ENCODE results near the gene ITGA2B. TPM values are rescaled to one million over a fixed set of nuclear protein-coding genes. Genes with fewer than 3 reads are reported as not detected.
A peak's percentile ranks its signal among the peaks of the same experiment; 100 is the strongest.

ITGA2B gene
- total and polyA plus RNA-seq, 2 of the 13 experiments (the other 11 are each of a cell fraction or from before 2014, with no cell fraction given): 0.38 to 1.1 TPM

DNA sequence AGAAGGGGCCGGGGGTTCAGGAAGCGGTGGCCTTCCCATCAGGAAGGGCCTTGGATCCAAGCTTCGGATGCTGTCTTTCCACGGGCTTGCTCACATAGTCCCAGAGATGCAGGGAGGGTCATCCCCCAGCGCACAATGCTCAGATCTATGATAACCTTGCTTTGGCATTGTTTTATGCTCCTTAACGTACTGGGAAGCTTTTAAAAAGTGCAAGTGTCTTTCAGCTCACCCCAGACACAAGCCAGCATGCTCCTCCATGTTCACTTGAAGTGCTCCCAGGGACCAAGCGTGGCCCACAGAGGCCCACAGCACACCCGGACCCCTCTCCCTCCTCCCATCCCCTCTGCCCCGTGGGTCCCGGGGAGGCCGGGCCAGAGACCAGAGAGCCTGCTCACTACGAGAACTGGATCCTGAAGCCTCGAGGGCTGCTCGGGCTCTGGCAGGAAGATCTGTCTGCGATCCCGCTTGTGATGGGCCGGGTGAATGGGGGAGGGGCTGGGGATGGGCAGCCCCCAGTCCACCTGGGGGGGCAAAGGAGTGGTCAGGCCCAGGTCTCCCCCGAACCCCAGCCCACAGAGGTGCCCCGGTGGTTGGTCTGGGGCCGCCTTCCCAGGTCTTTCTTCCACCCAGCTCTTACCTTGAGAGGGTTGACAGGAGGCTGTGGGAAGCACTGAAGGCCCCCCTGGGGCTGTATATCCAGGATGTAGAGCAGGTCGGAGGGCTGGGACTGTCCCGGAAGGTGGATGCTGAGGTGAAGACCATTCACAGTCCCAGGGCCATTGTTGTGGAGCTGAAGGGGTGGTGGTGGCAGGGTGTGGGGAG is 14.0 kb downstream of the ITGA2B start:
- ChIA-PET CTCF (ENCODE audit: low intra/inter-chr PET ratio, low total read pairs) (interaction anchor here (1.3 kb wide), 1 partner anchor 9 kb away, joined by 3 read pairs; no protein-coding TSS in a partner anchor), POLR2A (interaction anchor here (0.8 to 2.8 kb wide), 5 partner anchors 10 to 128 kb away, joined by 3 to 12 read pairs (median 5); partner anchors contain the start of gene GPATCH8)
- intact Hi-C loops (cut with micrococcal nuclease; ENCODE audit: unreplicated experiment): no loop called here
- Histone ChIP-seq H3K9me3 (ENCODE audit: low read length) (no peaks in the 10 kb centered on the region), H3K79me2 (ENCODE audit: insufficient read depth, low read length) (no peaks in the 10 kb centered on the region), H3K4me1 (ENCODE audit: insufficient read depth, low read length) (peaks cover 58% of the 10 kb centered on the region), H3K27me3 (ENCODE audit: control insufficient read depth in 1 of 2, insufficient read depth in 2 of 2, low read length in 2 of 2) (peaks cover 5 to 21% of the 10 kb centered on the region in 2 experiments; a peak in 4 of 5 replicates), H3K9ac (ENCODE audit: insufficient read depth, low read depth, low read length) (no peak overlapping the region), H3K4me2 (ENCODE audit: low read depth, low read length) (peak overlapping the region; percentile 77), H2AFZ (ENCODE audit: low read length) (no peak overlapping the region), H4K20me1 (ENCODE audit: insufficient read depth, low read length) (no peaks in the 10 kb centered on the region; the same call in 1 of the 2 replicates), H3K4me3 (replicated peaks in 1 of 3; ENCODE audit: insufficient read depth in 1 of 3, low read depth in 2 of 3, low read length in 3 of 3) (peak overlapping the region; percentile 14 to 55 (median 27); a peak in 4 of 6 replicates), H3K27ac (ENCODE audit: extremely low read length, insufficient read depth, low read length) (no peak overlapping the region), H3K36me3 (replicated peaks in 1 of 2; ENCODE audit: control insufficient read depth in 1 of 2, insufficient read depth in 2 of 2, low read length in 2 of 2) (no peaks in the 10 kb centered on the region)
- in situ Hi-C loops (cut with HindIII; ENCODE audit: extremely low pct_ligation_motif_present, low pct_unique_long_range_greater_than_20kb): no loop called here
- 21% methylated on average over 19 of the region's 22 CpGs for WGBS (ENCODE audit: low lambda C conversion rate)
- no TSS peak for BruUV-seq (replicated peaks)
- no peak for DNase-seq (ENCODE audit: low spot score)
- peak; percentile 41 for ATAC-seq
- no peak for FAIRE-seq
- TF ChIP-seq ARHGAP35 (CRISPR knock-in tag; IDR thresholded peaks at IDR 0.05; ENCODE audit: borderline replicate concordance) (no peak), IKZF4 (CRISPR knock-in tag; IDR thresholded peaks at IDR 0.05; ENCODE audit: borderline replicate concordance, low read depth, not compliant biosample characterization) (no peak), KMT2B (CRISPR knock-in tag; IDR thresholded peaks at IDR 0.05) (no peak), ARNT (IDR thresholded peaks at IDR 0.05) (no peak), PAX8 (CRISPR knock-in tag; IDR thresholded peaks at IDR 0.05; ENCODE audit: borderline replicate concordance) (no peak), EEA1 (CRISPR knock-in tag; IDR thresholded peaks at IDR 0.05; ENCODE audit: borderline replicate concordance) (0 out of 2 replicates have a peak, but pooled peaks have one; percentile 13), ZNF17 (CRISPR knock-in tag; IDR thresholded peaks at IDR 0.05) (no peak), DNMT1 (CRISPR knock-in tag; IDR thresholded peaks at IDR 0.05) (0 out of 2 replicates have a peak, but pooled peaks have one; percentile 17), CCDC6 (CRISPR knock-in tag; IDR thresholded peaks at IDR 0.05) (0 out of 2 replicates have a peak, but pooled peaks have one; percentile 34), ZMYM2 (CRISPR knock-in tag; IDR thresholded peaks at IDR 0.05) (no peak), HNRNPUL1 (IDR thresholded peaks at IDR 0.05; ENCODE audit: low read depth, low read length) (no peak)
- TF ChIP-seq, protein P1, sequence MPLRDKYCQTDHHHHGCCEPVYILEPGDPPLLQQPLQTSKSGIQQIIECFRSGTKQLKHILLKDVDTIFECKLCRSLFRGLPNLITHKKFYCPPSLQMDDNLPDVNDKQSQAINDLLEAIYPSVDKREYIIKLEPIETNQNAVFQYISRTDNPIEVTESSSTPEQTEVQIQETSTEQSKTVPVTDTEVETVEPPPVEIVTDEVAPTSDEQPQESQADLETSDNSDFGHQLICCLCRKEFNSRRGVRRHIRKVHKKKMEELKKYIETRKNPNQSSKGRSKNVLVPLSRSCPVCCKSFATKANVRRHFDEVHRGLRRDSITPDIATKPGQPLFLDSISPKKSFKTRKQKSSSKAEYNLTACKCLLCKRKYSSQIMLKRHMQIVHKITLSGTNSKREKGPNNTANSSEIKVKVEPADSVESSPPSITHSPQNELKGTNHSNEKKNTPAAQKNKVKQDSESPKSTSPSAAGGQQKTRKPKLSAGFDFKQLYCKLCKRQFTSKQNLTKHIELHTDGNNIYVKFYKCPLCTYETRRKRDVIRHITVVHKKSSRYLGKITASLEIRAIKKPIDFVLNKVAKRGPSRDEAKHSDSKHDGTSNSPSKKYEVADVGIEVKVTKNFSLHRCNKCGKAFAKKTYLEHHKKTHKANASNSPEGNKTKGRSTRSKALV (CRISPR knock-in tag; IDR thresholded peaks at IDR 0.05): no peak
- TF ChIP-seq, protein P2, sequence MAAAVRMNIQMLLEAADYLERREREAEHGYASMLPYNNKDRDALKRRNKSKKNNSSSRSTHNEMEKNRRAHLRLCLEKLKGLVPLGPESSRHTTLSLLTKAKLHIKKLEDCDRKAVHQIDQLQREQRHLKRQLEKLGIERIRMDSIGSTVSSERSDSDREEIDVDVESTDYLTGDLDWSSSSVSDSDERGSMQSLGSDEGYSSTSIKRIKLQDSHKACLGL (CRISPR knock-in tag; IDR thresholded peaks at IDR 0.05): peak; percentile 43; the same call in 1 of the 2 replicates
- TF ChIP-seq, protein P3, sequence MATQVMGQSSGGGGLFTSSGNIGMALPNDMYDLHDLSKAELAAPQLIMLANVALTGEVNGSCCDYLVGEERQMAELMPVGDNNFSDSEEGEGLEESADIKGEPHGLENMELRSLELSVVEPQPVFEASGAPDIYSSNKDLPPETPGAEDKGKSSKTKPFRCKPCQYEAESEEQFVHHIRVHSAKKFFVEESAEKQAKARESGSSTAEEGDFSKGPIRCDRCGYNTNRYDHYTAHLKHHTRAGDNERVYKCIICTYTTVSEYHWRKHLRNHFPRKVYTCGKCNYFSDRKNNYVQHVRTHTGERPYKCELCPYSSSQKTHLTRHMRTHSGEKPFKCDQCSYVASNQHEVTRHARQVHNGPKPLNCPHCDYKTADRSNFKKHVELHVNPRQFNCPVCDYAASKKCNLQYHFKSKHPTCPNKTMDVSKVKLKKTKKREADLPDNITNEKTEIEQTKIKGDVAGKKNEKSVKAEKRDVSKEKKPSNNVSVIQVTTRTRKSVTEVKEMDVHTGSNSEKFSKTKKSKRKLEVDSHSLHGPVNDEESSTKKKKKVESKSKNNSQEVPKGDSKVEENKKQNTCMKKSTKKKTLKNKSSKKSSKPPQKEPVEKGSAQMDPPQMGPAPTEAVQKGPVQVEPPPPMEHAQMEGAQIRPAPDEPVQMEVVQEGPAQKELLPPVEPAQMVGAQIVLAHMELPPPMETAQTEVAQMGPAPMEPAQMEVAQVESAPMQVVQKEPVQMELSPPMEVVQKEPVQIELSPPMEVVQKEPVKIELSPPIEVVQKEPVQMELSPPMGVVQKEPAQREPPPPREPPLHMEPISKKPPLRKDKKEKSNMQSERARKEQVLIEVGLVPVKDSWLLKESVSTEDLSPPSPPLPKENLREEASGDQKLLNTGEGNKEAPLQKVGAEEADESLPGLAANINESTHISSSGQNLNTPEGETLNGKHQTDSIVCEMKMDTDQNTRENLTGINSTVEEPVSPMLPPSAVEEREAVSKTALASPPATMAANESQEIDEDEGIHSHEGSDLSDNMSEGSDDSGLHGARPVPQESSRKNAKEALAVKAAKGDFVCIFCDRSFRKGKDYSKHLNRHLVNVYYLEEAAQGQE (IDR thresholded peaks at IDR 0.05; ENCODE audit: borderline replicate concordance in 1 of 2, low read depth in 1 of 2, low read length in 2 of 2): no peak; a peak in 1 of 4 replicates
